HG03439 (cell line): ENCODE data around the gene TSHZ2.

Experiments used
- ATAC-seq: cut with Tn5 transposase; IDR thresholded peaks from one replicate; pipeline ENCODE4 v1.9.1; 2021; ENCODE audit warnings: mild to moderate bottlenecking, moderate library complexity; ENCODE audit not compliant: unreplicated experiment

Gene TSHZ2

GRCh38 chr20:53159160-53159559 lies 187.0 kb downstream of the TSHZ2 start:
- ATAC-seq = no peak

DNA sequence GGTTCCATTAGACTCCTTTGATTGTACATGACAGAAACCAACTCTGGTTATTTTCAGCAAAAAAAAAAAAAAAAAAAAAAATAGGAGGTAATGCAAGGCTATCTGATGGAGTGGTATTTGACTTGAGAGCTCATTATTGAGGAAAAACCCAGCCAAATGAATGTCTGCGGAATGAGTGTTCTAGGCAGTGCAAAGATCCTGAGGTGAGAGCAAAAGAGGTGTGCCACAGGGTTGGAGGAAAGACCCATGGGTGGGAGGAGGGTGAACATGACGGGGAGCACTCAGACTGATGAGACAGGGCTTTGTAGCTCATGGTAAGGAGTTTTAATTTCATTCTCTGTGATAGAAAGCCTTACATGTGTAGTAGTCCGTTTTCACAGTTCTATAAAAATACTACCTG lies 188.9 kb downstream of the TSHZ2 start:
- ATAC-seq = no peak

DNA sequence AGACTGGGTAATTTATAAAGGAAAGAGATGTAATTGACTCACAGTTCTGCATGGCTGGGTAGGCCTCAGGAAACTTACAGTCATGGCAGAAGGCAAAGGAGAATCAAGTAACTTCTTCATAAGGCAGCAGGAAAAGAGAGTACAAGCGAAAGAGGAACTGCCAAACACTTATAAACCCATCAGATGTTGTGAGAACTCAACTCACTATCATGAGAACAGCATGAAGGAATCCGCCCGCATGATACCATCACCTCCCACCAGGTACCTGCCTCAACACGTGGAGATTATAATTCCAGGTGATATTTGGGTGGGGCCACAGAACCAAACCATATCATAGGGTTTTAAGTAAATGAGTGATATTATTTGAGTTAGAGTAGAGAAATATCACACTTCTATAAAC lies 189.3 kb downstream of the TSHZ2 start:
- no peak for ATAC-seq

- ATAC-seq = no peak
These were observed 190.2 kb downstream of the TSHZ2 start for GRCh38 chr20:53162251-53162835.

DNA sequence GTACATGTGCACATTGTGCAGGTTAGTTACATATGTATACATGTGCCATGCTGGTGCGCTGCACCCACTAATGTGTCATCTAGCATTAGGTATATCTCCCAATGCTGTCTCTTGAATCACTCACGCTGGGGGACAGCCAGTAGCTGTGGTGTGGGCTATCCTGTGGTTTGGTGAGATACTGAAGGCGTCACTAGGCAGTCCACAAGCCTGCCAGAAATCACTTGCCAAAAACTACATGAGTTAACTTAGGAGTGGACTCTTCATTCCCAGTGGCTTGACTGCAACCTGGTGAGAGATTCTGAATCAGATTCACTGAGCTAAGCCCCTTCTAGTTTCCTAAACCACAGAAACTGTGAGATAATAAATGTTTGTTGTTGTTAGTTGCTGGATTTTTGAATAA lies 191.3 kb downstream of the TSHZ2 start:
- ATAC-seq = no peak

GRCh38 chr20:53164072-53164471 lies 191.9 kb downstream of the TSHZ2 start:
- ATAC-seq = no peak

DNA sequence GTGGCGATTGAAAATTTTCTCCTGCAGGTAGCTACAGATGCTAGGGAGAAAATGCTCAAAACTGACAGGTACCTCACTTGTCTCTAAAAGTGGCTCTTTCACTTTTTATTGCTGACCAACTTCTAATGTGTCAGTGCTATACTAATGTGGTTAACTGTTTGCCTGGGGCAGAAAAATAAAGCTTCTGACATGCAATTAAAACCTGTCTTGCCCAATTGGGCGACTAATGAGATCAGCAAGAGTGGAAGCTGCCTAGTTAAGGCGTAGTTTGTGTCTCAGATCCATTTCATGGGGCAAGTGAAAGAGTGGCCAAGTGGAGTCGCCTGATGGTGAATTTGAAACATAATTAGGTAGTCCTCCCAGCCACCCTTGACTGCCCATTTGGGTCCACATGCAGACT lies 193.3 kb downstream of the TSHZ2 start:
- no peak for ATAC-seq

GRCh38 chr20:53168491-53168890 lies 196.3 kb downstream of the TSHZ2 start:
- no peak for ATAC-seq

DNA sequence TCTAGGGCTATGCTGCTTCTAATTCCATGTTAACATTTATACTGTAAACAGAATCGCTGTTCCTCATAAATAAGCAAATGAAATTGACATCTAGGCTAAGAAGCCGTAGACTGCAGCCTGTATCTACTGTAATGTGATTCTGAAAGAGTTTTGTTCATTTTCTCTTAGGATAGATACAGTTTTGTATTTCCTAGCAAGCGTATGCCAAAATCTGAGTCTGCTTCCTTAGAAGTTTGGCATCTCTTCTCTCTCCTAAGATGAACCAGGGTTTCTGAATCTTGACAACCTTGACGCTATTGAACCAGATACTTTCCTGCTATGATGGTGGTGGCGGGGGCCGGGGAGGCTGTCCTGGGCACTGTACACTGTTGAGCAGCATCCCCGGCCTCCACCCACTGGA lies 198.0 kb downstream of the TSHZ2 start:
- ATAC-seq = no peak

DNA sequence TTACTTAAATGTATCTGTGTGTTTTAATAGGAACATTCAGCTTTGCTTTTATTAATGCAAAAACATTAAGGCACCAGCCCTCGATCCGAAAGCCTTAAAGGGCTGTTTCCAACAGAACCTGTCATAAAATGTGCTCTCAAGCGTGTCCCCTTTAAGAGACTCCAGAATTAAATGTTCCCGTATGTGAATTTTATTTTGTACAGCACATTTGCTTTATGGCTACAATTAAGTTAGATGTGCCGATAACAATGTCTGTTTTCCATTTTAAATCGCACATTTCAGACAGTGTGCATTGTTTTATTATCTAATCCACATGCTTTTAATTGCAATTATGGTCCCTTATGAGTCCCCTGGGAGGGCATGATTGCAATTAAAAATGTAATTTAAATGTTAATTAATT lies 198.9 kb downstream of the TSHZ2 start:
- ATAC-seq = no peak

GRCh38 chr20:53174454-53174853 lies 202.3 kb downstream of the TSHZ2 start:
- no peak for ATAC-seq

DNA sequence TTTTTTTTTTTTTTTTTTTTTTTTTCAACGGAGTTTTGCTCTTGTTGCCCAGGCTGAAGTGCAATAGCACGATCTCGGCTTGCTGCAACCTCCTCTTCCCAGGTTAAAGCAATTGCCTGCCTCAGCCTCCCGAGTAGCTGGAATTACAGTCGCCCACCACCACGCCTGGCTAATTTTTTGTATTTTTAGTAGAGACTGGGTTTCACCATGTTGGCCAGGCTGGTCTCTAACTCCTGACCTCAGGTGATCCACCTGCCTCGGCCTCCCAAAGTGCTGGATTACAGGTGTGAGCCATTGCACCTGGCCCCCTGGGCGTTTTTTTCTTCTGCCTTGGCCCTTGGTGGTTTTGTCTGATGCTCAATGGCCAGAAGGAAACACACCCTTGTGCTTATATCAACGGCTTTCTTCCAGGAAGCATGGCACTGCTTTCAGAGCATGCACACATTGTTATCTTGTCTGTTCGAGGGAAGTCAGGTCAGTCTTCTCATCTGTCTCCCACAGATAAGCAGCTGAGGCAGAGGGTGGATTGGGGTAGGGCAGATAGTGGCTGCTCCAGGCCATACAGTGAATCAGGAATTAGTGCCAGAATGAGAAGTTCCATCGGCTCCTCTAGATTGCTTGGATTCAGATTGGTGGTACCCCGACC lies 203.1 kb downstream of the TSHZ2 start:
- ATAC-seq = no peak

DNA sequence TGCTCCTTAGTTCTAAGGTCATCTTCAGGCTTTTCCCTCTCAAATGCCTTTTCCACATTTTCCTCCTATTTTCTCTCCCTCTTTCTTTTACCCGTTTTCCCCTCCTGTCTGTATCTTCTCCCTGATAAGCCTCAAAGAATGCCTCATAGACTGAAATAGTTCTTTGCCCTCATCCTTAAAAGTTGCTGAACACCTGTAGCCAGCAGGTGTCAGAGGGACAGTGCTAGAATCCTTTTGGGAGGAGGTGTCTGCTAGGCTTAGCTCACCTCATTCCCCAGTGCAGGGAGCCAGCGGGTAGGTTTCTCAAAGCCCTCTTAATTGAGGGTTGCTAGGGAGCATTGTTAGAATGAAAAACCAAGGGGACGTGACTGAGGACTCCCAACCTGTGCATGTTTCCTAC lies 204.0 kb downstream of the TSHZ2 start:
- ATAC-seq = no peak

- no peak for ATAC-seq
These were observed 205.5 kb downstream of the TSHZ2 start for GRCh38 chr20:53177687-53178086.

GRCh38 chr20:53179749-53180148 lies 207.6 kb downstream of the TSHZ2 start:
- ATAC-seq = no peak

DNA sequence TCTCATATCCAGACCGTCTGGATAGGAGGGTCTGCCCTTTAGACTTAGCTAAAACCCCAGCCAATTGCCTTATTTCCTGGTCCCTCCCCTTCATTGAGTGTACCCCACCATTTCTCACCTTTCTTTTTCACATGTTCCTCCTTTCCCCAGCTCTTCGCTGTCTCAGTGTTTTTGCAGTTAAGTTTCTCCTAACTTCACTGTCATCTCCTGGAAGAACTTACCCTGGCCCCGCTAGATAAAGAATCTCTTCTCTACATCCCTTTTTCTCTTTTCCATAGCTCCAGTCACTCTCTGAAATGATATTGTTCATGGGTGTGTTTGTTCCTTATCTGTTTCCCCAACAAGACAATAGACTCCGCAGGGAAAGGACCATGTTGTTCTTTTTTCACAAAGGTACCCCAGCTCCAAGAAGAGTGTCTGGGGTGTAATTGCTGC lies 208.8 kb downstream of the TSHZ2 start:
- no peak for ATAC-seq

DNA sequence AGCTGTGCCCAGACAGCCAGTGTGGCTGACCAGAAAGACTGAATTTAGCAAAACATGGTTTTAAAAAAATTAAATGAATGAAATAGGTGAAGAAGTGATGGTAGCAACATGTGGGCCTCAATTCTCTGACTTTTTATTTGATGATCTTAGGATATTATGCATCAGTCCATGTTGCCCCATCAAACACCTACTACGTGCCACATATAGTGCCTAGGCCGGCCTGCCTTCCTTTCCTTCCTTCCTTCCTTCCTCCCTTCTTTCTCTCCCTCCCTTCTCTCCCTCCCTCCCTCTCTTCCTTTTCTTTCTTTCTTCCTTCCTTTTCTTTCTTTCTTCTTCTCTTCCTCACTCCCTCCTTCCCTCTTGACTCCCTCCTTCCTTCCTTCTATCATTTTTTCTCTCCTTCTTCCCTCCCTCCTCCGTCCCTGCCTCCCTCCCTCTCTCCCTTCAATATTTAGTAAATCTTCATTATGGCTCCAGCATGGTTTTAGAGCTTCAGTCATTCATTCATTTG lies 209.8 kb downstream of the TSHZ2 start:
- ATAC-seq = no peak

GRCh38 chr20:53183181-53183580 lies 211.0 kb downstream of the TSHZ2 start:
- no peak for ATAC-seq

DNA sequence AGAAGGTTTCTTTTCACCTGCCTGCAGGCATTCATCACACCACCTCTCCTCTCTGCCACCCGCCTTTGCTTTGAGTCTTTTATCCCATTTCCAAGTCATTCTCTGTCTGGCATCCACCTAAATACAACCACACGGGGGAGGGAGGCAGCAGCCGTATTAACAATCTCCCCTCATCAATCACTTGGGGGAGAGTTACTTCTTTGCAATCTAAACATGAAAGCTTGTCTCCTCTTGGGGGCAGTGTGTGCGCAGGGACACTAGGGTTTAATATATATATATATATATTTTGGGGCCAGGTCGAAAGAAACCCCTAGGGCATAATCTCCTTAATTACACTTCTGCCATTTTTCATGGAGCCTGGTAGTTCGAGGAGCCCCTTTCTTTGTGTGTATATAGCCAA lies 214.5 kb downstream of the TSHZ2 start:
- ATAC-seq = no peak

DNA sequence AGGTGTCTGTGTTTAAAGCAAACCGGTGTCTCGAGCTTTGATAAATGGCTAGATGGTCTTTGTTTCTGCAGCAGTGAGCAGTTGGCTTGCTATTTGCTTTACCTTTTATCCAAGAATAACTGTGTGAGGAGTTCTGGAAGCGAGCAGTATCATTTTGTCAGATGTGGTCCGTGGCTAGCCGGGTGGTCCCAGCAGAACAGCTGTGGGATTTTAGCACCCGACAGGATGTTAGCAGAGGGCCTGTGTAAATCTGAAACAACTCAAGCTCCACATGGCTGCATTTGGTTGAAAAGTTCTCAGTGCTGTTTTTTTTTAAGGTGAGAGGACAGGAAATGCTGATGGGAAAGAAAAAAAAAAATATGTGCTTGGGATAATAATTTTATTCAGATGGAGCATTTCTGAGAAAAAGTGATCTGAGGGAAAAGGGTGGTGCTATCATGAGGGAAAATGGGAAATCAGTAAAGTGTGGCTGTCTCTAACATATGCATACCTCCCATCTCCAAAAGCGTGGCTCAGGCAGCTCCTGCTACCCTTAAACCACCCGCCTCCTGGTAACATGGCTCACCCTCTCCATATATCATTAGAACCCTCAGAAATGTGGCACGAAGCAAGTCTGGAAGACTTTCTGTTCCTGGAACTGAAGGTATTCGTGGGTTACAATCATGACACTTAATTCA lies 215.4 kb downstream of the TSHZ2 start:
- no peak for ATAC-seq

DNA sequence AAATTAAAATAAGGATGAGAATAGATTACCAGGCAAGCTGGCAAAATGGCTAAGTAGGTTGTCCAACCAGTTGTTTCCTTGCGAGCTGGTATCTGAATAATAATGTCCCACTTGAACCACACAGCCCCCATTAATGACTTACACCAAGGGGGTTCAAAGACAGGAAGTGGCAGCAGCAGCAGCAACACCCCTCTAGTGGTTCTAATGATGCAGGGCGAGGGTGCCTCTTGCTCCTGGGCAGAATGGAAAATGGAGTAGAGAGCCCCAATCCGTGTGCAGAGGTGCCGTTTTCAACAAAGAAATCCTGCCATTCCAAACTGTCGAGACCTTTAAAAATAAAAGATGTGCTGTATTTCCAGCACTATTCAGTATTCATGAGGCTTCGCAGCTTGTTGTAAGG lies 218.1 kb downstream of the TSHZ2 start:
- ATAC-seq = no peak

DNA sequence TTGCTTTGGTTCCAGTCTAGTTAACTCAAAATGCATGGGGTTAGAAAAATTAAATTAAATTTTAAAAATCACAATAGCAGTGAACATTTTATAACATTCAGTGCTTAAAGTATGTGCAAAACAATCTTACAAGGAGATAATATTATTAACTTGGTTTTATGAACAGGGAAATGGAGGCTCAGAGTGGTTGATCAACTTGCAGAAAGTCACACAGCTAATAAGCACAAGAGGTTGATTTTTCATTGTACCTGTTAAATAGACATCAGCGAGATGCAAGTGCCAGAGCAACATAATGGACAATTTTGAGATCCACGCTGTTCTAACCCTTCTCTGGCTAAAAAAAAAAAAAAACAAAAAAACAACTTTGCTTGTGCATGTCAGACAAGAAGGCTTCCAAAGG lies 219.8 kb downstream of the TSHZ2 start:
- no peak for ATAC-seq
